WTC11 (cell line): ENCODE measurements around the gene RBM38.

ENCODE experiments used
- CTCF ChIP-seq: fragments of 200-600 bp; IDR thresholded peaks from 2 replicates; pipeline ENCODE4 v1.8.0; 2022; ENCODE audit warnings: antibody characterized with exemption
- FOXJ3 ChIP-seq: sonication (generic); formaldehyde crosslinking; IDR thresholded peaks from 2 replicates; pipeline ENCODE4 v1.9.0; 2021; ENCODE audit warnings: missing genetic modification reagents, mild to moderate bottlenecking, borderline replicate concordance
- FOXP4 ChIP-seq: sonication (generic); formaldehyde crosslinking; IDR thresholded peaks from 2 replicates; pipeline ENCODE4 v1.8.0; 2022; ENCODE audit warnings: mild to moderate bottlenecking, missing genetic modification reagents
- GTF2I ChIP-seq: fragments of 250-450 bp; sonication (Bioruptor Pico); conservative IDR thresholded peaks from 2 replicates; pipeline ENCODE4 v1.4.0; 2021; ENCODE audit warnings: mild to moderate bottlenecking
- IRF2 ChIP-seq: sonication (generic); formaldehyde crosslinking; IDR thresholded peaks from 2 replicates; pipeline ENCODE4 v1.8.0; 2022; ENCODE audit warnings: low read depth, missing genetic modification reagents, borderline replicate concordance
- MAX ChIP-seq: sonication (generic); formaldehyde crosslinking; IDR thresholded peaks from 2 replicates; pipeline ENCODE4 v1.8.0; 2022; ENCODE audit warnings: mild to moderate bottlenecking, missing genetic modification reagents
- MXD4 ChIP-seq: fragments of 250-450 bp; sonication (Bioruptor Pico); IDR thresholded peaks from 2 replicates; pipeline ENCODE4 v1.8.0; 2021; ENCODE audit warnings: mild to moderate bottlenecking, moderate library complexity, borderline replicate concordance
- SP1 ChIP-seq: sonication (generic); formaldehyde crosslinking; conservative IDR thresholded peaks from 2 replicates; pipeline ENCODE4 v1.8.1; 2022; ENCODE audit warnings: missing genetic modification reagents
- ZBTB43 ChIP-seq: sonication (generic); formaldehyde crosslinking; IDR thresholded peaks from 2 replicates; pipeline ENCODE4 v1.8.1; 2023; ENCODE audit warnings: mild to moderate bottlenecking, missing genetic modification reagents
- ZNF138 ChIP-seq: sonication (generic); formaldehyde crosslinking; conservative IDR thresholded peaks from 2 replicates; pipeline ENCODE4 v1.8.1; 2022; ENCODE audit warnings: mild to moderate bottlenecking, moderate library complexity, missing genetic modification reagents

- TF ChIP-seq CTCF: no peak
- no peak for TF ChIP-seq ZNF138
- TF ChIP-seq GTF2I (CRISPR knock-in tag): no peak
- TF ChIP-seq IRF2 (CRISPR knock-in tag): no peak
- no peak for TF ChIP-seq FOXP4
- TF ChIP-seq MXD4 (CRISPR knock-in tag): no peak
- no peak for TF ChIP-seq FOXJ3 (CRISPR knock-in tag)
- no peak for TF ChIP-seq ZBTB43 (CRISPR knock-in tag)
- TF ChIP-seq SP1 (CRISPR knock-in tag): no peak
- TF ChIP-seq MAX (CRISPR knock-in tag): no peak
Observed at GRCh38 chr20:57378646-57379262, 12.4 kb upstream of the RBM38 start.
